Measurements from ENCODE around the gene COL23A1. TPM values are rescaled to one million over a fixed set of nuclear protein-coding genes. Genes with fewer than 3 reads are reported as not detected.

The COL23A1 gene
- total RNA-seq, 4 donors from 2014 or later = 2.5 to 3.4 (median 3.0) TPM

DNA sequence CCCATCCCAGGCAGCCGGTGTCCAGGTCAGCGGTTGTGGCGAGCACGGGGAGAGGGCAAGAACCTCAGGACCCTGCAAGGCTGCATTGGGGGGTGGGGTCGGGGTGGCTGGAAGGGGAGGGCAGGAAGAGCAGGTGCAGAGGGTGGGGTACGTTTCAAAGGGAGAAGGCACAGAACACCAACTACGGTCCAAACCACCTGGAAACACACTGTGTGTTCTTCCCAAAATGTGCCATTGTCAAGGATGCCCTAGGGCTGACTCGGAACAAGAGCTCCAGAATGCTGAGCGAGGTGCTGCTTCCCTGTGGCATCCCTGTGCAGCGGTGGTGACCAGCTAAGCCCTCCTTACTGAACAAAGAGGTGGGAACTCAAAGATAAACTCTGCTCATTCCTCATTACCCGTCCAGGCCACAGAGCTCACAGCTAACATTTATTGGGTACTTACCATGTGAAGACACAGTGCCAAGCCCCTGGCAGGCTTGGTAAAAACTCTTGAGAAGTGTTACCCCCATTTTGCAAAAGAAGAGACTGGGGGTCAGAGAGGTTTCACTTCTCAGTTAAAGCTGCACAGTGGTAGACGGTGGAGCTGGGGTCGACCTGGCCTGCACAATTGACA, 153.8 kb downstream of the COL23A1 start:
- no peak overlapping the region for H3K4me3 ChIP-seq (ENCODE audit: low read depth, poor library complexity, severe bottlenecking)
- intact Hi-C loops (cut with DNase I; ENCODE audit: low total_unique reads) = no loop called here
- TF ChIP-seq, protein P1, sequence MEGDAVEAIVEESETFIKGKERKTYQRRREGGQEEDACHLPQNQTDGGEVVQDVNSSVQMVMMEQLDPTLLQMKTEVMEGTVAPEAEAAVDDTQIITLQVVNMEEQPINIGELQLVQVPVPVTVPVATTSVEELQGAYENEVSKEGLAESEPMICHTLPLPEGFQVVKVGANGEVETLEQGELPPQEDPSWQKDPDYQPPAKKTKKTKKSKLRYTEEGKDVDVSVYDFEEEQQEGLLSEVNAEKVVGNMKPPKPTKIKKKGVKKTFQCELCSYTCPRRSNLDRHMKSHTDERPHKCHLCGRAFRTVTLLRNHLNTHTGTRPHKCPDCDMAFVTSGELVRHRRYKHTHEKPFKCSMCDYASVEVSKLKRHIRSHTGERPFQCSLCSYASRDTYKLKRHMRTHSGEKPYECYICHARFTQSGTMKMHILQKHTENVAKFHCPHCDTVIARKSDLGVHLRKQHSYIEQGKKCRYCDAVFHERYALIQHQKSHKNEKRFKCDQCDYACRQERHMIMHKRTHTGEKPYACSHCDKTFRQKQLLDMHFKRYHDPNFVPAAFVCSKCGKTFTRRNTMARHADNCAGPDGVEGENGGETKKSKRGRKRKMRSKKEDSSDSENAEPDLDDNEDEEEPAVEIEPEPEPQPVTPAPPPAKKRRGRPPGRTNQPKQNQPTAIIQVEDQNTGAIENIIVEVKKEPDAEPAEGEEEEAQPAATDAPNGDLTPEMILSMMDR (IDR thresholded peaks at IDR 0.05) = no peak
- TF ChIP-seq POLR2A (IDR thresholded peaks at IDR 0.05) = no peak
- 89 to 90% methylated on average over 13 of the region's 13 CpGs for WGBS, 2 donors
- DNase-seq (ENCODE audit: low spot score in 2 of 2) = peak in 1 of 2 donors; percentile 54

DNA sequence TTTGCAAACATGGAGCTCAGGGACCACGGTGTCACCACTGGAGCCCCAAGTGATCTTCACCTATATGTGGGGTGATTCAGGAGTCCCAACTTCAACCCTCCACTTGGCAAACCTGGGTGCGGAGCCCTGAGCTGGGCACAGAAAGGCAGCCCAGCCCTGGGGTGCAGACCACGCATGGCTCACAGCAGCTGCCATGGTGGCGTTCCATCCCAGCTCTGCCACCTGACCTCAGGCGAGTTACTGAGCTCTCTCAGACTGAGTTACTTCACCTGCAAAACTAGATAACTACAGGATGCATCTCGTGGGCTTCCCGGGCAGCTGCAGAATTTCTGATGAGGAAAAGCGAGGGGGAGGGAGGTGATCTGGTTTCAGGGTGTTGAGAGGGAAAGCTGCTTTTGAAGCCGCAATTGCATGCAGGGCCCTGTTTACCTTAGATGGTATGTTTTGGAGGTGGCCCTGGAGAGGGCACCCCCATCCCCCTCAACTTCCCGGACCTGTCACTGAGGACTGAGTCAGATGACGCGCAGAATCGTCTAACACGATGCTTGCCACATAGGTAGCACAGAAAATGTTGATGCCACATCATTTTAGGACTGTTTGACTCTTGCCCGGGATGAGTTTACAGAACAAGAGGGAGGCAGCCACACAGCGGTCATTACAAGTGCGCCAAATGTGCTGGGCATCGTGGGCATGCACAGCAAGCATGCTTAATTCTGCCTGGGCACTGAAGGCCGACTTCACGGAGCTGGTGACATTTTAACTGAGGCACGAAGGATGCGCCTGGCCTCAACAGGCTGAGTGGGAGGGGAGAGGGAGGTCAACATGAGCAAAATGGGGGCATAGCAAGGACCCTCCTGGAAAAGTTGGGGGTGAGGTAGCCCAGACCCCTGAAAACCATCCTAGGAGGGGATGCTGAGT, 154.6 kb downstream of the COL23A1 start:
- H3K4me3 ChIP-seq (ENCODE audit: low read depth, poor library complexity, severe bottlenecking) = no peak overlapping the region
- DNase-seq (ENCODE audit: low spot score in 2 of 2) = peak in 1 of 2 donors; percentile 70
- 83 to 93% methylated on average over 22 of the region's 22 CpGs for WGBS, 2 donors
- intact Hi-C loops (cut with DNase I; ENCODE audit: low total_unique reads) = no loop called here
- TF ChIP-seq POLR2A (IDR thresholded peaks at IDR 0.05) = no peak
- TF ChIP-seq, protein P1 (IDR thresholded peaks at IDR 0.05) = no peak

GRCh38 chr5:178434851-178435250, 155.3 kb downstream of the COL23A1 start:
- H3K4me3 ChIP-seq (ENCODE audit: low read depth, poor library complexity, severe bottlenecking) = no peak overlapping the region
- TF ChIP-seq, protein P1 (IDR thresholded peaks at IDR 0.05) = no peak
- TF ChIP-seq POLR2A (IDR thresholded peaks at IDR 0.05) = no peak
- intact Hi-C loops (cut with DNase I; ENCODE audit: low total_unique reads) = no loop called here
- DNase-seq (ENCODE audit: low spot score in 2 of 2) = peak in 1 of 2 donors; percentile 85
- 74 to 77% methylated on average over 16 to 17 of the region's 17 CpGs for WGBS, 2 donors

DNA sequence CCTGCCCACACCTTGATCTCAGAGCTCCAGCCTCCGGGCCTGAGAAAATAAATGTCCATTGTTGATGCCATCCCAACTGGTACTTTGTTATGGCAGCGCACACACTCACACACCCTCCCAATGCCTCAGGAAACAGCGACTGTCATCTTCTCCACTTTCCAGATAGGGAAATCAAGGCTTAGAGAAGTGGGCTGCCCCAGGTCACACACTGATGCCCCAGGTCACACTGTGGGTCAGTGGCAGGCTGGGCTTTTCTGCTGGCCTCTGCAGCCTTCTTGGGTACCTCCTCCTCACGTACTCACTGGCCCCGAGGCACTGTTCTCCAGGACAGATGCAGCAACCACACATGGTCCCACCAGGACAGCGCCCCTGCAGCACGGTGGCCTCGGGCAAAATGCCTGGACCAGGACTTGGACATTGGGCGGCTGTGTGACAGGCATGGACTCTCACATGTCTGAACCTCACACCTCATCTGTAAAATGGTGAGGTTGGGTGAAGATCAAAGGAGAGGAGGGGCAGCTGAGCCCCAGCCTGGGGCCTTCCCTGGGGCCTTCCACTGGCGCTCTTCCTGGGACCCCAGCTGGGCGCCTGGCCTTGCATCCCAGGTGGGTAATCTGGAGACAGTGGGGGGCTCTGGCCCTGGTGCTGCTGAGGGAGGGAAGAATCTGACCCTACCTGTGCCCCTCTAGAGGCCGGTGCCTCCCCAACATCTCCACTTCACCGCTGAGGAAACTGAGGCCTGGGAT, 156.0 kb downstream of the COL23A1 start:
- DNase-seq (ENCODE audit: low spot score in 2 of 2) = peak in 1 of 2 donors; percentile 69
- 90 to 92% methylated on average over 13 of the region's 13 CpGs for WGBS, 2 donors
- no peak overlapping the region for H3K4me3 ChIP-seq (ENCODE audit: low read depth, poor library complexity, severe bottlenecking)
- intact Hi-C loops (cut with DNase I; ENCODE audit: low total_unique reads) = no loop called here
- TF ChIP-seq, protein P1 (IDR thresholded peaks at IDR 0.05) = no peak
- no peak for TF ChIP-seq POLR2A (IDR thresholded peaks at IDR 0.05)

GRCh38 chr5:178433273-178433775, 156.9 kb downstream of the COL23A1 start:
- intact Hi-C loops (cut with DNase I; ENCODE audit: low total_unique reads) = no loop called here
- no peak for TF ChIP-seq POLR2A (IDR thresholded peaks at IDR 0.05)
- 57% methylated on average over 5 to 7 of the region's 7 CpGs for WGBS, 2 donors
- no peak overlapping the region for H3K4me3 ChIP-seq (ENCODE audit: low read depth, poor library complexity, severe bottlenecking)
- DNase-seq (ENCODE audit: low spot score in 2 of 2) = peak in 1 of 2 donors; percentile 81

All from lower leg skin (tissue), 4 donors.